GM18861 (cell line): Measurements from ENCODE around the gene ATP2C2.
"Not testable (repeated sequence)": the region's sequence is repeated elsewhere in the genome, so short reads cannot be mapped to it uniquely, and the experiment has no call there.

Source experiments
- ATAC-seq: cut with Tn5 transposase; IDR thresholded peaks from one replicate; pipeline ENCODE4 v1.9.1; 2021; ENCODE audit not compliant: unreplicated experiment

The ATP2C2 gene

DNA sequence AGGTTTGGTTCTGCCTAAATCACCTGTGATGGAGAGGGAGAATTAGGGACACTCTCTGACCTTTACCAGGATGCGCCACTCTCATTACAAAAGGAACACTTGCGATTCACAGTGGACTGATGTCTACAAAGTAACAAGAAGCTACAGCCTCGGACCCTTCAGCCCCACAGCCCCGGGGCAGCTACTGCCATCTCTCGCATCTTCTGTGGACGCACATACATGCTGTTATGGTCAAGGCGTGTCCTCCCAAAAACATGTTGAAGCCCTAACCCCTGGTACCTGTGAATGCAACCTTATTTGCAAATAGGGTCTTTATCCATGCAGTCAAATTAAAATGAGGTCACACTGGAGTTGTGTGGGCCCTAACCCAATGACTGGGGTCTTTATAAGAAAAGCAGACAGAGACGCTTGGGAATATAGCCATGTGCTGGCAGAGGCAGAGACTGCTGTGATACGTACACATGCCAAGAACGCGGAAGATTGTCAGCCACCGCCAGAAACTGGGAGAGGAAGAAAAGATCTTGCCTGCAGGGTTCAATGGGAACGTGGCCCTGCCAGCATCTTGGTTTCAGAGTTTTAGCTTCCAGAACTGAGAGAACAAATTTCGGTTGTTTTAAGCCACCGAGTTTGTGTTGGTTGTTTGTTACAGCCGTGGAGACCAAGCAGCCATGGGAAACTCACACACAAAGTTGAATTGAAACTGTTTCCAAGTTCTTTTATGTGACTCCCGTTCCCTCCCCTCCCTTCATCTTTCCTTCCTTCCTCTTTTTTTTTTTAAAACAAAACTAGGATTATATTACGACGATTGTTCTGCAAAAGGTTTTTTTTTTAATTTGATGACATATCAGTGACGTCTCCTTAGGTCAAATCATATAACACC is 23.1 kb downstream of the ATP2C2 start:
- ATAC-seq = no peak

DNA sequence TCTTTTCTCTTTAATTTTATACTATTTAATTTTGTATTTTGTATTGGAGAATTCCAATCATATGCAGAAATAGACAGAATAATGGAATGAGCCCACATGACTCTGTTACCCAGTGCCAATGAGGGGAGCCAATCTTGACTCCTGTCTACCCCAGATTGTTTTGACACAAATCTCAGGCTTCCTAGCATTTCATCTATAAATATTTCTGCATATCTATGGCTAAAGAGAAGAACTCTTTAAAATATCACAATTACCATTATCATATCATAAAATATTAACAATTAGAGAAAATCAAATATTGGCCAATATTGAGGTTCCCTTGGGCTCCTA is 23.7 kb downstream of the ATP2C2 start:
- ATAC-seq = no peak

DNA sequence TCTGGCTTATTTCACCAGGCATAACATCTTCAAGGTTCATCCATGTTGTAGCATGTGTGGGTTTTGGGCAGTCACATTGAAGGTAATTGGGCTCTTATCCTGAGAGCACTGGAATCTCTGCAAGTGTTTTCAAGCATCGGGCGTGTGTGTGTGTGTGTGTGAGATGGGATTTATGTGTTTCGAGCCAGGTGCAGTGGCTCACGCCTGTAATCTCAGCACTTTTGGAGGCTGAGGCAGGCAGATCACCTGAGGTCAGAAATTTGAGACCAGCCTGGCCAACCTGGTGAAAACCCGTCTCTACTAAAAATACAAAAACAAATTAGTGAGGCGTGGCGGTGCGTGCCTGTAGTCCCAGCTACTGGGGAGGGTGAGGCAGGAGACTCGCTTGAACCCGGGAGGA is 27.7 kb downstream of the ATP2C2 start:
- ATAC-seq = not testable (repeated sequence)

DNA sequence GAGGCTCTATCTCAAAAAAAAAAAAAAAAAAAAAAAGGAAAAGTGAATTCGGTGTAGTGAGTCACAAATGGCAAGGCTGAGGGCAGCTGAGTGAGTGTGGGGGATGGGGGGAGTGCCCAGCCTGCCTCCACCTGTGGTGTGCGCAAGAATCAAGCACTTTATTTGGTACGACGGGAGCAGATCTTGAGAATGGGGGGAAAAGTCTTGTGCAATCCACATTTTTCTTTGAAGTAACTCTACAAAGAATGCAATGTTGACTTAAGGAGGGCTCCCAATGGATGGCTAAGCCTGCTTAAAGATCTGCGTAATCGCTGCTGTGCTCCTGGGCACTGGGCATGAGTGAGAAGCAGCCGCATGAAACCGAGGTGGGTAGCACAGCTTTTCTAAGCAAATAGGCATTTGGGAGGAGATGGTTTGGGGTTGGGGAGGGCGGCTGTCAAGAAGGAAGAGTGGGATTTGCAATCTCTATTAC is 28.2 kb downstream of the ATP2C2 start:
- no peak for ATAC-seq

DNA sequence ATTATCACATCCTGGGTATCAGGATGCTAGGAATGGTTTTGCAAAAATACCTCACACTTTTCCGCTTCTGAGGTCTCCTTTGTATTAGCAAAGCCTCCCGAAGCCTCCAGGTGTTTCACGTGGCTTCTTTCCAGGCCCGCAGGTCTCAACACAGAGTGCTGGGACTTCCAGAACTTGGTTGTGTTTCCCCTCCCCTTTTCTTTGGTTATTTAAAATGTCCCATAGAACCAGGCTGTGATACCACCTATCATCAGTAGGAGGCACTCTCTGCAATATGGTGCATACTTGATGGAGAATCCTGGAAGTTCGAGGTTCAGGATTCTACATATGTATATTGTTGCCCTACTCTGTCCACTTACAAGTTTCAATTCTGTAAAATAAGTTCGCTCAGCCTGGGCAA is 28.8 kb downstream of the ATP2C2 start:
- ATAC-seq = no peak

DNA sequence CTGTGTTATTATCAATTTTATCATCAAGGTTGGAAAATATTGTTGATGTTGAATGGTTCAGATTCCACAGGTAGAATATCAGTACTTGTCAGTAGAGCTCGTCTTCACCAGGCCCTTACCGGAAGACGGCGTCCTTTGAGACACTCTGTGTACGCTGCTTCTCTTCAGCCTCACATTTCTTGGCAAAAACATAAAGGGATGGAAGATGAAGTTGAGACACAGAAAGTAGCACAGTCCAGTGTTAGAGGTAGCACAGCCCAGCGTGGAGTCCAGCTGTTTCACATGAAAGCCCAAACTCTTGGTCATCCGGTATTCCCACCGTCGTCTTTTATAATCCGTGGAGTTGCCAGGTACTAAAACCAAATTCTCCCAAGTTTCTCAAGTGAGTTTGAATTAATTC is 30.4 kb downstream of the ATP2C2 start:
- no peak for ATAC-seq

DNA sequence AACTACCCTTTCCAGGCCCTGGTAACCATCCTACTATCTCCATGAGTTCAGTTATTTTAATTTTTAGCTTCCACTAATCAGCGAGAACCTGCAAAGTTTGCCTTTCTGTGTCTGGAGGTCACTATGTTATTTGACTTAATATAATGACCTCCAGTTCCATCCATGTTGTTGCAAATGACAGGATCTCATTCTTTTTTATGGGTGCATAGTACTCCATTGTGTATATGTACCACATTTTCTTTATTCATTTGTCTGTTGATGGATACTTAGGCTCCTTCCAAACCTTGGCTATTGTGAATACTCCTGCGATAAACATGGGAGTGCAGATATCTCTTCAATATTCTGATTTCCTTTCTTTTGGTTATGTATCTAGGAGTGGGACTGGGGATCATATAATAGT is 31.6 kb downstream of the ATP2C2 start:
- ATAC-seq = not testable (repeated sequence)

DNA sequence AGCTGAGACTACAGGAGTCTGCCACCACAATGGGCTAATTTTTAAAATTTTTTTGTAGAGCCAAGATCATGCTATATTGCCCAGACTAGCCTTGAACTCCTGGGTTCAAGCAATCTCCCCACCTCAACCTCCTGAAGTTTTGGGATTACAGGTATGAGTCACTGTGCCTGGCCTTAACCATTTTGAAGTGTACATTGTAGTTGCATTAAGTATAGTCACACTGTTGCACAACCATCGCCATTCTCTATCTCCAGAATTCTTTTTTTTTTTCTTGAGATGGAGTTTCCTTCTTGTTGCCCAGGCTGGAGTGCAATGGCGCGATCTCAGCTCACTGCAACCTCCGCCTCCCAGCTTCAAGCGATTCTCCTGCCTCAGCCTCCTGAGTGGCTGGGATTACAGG is 35.1 kb downstream of the ATP2C2 start:
- ATAC-seq = not testable (repeated sequence)

DNA sequence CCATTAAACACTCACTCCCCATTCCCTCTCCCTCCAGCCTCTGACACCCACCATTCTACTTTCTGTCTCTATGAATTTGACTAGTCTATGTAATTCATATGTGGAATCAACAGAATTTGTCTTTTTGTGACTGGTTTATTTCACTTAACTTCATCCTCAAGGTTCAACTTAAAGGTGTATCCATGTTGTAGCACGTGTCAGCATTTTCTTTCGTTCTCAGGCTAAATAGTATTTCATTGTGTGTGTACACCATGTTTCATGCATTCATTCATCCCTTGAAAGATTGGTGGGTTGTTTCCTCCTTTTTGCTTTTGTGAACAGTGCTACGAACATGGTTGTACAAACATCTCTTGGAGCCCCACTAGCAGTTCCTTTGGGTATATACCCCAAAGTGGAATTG is 36.0 kb downstream of the ATP2C2 start:
- ATAC-seq = no peak

DNA sequence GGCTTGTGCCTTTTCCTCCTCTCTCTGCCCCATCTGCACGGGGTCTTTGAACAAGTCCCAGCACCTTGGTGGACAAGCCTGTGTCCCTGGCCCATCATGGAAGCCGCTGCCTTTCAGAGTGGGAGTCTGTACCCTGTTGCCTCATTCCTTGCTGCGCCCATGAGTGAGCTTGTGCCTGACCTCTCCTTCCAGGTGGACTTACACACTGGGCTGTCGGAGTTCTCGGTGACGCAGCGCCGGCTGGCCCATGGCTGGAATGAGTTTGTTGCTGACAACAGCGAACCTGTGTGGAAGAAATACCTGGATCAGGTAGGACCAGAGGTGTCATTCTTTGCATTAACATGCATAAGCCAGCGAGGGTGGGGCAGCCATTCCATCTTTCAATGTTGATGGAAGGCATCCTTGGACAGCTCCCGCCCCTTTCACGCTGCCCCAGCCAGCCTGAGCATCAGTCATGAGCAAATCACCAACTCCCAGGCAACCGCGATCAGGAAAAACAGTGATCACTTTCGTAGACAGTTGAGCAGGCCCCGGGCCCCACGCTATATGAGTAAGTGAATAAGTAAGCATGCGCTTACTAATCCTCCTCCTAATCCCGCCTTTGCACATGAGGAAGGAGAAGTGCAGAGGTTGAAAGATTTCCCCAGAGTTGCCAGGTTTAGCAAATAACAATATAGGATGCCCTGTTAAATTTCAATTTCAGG is 36.8 kb downstream of the ATP2C2 start:
- ATAC-seq = no peak

DNA sequence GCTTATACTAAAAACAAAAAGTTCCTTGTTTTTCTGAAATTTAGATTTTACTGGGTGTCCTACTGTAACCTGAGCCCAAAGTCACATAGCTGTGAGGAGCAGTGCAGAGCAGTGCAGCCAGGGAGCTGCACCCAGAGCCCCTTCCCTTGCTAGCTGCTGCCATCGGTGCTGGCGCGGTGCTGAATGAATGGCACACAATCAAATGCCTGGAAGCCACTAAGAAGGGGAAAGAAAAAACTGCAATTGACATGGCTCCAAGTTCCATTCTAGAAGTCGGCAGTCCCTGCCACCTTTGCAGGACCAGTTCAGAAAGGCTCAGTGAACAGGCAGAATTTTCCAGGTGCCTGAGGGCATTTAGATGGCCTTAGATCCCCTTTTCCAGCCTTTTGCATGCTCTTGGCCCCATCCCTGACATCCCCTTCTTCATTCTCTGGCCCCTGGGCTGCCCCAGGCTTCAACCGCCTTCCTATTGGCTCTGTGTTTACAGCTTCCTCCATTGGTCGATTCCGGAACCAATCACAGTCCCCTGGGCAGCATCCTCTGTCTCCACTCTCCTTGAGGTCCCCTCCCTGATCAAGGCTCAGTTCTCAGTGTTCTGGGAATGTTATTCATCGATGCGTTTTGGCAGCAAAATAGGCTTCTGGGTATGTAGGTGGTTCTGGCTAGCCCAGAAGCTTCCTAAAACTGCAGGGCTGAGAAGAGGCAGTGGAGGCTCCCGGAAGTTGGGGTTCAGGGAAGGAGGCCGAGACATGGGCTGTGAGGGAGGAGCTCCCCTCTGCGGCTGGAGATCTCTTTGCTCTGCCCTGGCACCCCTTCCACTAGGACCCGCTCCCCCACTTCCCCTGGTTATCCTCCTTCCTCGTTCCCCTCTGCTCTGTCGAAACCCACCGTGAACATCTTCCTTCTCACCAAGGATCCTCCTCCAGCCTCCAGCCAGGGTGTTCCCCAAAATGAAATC is 37.9 kb downstream of the ATP2C2 start:
- no peak for ATAC-seq

DNA sequence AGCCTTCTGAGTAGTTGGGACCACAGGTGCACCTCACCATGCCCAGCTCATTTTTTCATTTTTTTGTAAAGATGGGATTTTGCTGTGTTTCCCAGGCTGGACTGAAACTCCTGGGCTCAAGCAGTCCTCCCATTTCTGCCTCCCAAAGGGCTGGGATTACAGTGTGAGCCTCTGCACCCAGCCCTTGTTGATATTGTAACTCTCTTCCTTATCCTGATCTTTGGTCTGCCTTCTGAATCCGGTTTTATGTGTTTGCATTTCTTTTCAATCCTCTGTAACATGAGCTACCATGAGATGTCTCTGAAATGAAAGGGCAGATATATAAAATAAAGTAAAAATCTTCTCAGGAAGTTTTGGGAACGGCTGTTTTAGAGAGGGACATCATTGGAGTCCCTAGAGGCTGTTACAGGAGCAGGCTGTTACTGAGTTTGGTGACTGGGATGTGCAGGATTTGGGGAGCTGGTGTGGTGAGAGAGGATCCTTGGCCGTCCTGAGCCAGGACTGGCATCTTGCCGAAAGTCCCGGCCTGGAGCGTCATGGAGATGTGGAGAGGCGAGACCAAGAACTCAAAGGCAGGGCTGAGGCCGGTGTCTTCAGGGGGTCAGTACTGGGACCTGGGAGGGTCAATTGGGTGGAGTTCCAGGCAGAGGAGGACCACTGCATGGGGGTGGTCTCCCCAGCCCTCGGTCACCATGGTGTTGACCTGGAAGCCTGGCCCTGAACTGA is 39.4 kb downstream of the ATP2C2 start:
- no peak for ATAC-seq

DNA sequence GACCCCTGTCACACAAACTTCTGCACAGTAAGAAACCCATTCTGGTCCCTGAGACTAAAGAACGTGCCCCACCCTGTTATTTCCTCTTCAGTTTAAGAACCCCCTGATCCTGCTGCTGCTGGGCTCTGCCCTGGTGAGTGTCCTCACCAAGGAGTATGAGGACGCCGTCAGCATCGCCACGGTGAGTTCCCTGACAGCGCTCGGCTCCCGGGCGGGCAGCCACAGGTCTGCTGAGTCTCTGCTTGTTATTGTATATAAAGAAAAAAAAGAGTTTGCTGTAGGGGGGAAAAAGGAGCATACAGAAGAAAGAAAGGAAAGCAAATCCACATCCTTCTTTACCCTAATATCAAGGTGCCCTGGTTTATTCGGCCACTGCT is 40.0 kb downstream of the ATP2C2 start:
- no peak for ATAC-seq

DNA sequence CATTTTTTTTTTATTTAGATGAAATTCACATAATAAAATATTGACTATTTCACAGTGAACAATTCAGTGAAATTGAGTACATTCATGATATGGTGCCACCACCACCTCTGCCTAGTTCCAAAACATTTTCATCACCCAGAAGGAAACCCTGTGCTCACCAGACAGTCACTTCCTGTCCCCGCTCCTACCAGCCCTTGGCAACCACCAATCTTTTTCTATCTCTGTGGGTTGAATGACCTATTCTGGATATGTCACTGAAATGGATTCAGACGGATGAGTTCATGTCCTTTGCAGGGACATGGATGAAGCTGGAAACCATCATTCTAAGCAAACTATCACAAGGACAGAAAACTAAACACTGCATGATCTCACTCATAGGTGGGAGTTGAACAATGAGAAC is 40.5 kb downstream of the ATP2C2 start:
- no peak for ATAC-seq

DNA sequence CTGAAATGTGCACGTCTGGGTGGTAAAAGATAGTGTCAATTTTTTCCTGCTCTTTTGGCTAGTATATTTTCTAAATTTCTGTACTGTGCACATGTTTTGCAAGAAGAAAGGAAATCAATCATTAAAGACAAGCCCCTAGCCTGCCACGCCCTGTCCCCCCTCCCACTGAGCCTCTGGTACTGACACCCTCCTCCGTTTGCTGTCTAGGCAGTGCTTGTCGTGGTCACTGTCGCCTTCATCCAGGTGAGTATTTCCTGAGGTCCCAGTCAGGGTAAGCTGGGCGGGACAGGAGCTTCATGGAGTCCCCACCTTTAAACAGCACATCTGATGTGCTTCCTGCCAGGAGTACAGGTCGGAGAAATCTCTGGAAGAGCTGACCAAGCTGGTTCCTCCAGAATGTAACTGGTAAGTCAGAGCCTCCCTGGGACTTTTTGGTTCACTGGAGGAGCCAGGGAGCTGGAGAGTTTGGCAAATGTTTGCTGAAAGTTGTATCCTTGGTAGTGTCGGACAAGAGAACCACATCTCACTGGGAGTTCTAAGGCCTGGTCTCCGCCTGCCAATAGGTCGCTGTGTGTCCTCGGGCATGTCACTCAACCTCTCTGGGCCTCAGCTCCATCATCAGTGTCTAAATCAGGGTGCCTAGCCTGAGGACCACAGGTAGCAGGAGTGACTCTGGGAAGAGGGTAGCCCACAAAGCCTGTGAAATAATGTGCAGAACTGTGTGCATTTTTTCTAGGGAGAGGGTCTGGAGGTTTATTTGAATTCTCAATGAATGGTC is 42.2 kb downstream of the ATP2C2 start:
- no peak for ATAC-seq

DNA sequence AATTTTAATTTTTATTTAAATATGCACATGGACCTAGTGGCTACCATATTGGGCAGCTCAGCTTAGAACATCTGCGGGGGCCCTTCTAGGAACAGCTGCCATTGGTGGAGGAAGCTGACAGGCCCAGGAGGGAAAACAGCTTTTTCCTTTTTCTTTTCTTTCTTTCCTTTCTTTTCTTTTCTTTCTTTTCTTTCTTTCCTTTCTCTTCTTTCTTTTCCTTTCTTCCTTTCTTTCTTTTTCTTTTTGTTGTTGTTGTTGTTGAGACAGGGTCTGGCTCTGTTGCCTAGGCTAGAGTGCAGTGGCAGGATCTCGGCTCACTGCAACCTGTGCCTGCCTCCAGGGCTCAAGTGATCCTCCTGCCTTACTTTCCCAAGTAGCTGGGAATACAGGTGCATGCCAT is 43.4 kb downstream of the ATP2C2 start:
- ATAC-seq = no peak

DNA sequence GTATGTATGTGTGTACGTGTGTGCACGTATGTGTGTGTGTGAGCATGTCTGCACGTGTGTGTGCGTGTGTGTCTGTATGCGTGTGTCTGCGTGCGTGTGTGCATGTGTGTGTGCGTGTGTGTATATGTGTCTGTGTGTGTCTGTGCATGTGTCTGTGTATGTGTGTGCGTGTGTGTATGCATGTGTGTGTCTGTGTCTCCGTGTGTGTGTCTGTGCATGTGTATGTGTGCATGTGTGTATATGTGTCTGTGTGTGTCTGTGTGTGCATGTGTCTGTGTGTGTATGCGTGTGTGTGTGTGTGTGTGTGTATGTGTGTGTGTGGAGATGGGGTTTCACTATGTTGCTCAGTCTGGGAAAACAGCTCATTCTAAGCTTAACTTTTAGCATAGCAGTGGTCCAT is 43.9 kb downstream of the ATP2C2 start:
- no peak for ATAC-seq

DNA sequence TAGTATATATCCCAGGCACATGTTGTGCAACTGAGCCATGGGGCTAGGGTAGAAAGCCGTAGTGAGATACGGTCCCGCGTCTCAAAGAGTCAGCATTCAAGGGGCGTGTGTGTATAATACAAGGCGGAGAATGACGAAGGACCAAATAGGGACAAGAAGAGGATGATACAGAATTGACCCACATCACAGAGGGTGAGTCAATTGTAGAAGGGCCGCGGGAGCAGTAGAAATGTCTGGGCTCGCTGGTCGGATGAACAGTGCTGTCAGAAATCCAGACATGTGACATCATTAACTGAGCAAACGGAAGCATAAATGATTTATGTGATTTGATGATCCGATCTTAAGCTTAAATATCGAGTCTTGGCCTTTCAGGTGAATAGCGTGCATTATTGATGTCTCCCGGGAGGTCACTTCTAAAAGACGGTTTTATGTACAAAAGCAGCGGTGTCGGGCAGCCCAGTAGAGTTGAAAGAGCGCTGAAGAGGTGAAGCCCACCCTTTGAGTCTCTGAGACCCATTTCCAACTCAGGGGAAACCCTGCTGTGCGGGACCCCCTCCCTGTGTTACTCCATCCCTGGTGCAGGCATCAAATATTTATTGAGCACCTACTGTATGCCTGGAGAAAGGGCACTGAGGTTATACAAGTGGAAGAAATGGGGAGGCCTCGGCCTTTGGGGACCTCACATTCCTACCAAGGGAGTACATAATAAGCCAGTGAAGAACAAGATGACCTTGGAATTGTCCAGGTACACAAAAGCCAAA is 45.1 kb downstream of the ATP2C2 start:
- no peak for ATAC-seq

DNA sequence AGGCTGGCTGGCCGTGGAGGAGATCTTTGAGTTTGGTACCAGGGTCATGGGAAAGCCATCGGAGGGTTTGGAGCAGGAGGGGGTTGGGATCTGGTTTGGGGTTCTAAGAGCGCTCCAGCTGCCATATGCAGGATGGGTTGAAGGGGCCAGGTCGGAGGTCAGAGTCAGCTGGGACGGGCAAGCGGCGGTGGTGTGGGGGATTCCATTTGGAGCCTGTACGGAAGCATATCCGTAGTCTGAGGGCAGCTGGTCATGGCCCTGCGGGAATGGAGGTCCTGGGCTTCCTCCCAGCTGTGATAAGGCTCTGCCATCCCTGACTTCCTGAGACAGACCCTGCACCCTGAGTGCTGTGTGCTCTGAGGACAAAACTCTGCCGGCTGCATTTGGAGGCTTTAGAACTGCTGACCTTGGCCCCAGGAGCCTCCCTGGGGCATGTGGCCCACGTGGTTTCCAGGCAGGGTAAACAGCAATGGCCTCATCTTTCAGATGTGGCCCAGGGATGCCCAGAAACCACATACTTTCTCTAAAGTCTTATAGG is 46.5 kb downstream of the ATP2C2 start:
- ATAC-seq = no peak
